T-helper 1 cell treated with Interleukin-12 subunit alpha and Interleukin-12 subunit beta and Interleukin-4 antibody, amounts not matched to agents 30 μg/mL and 1 μg/mL, for 36 hours (primary cell): ENCODE measurements around the gene CCS.
A peak's percentile ranks its signal among the peaks of the same experiment; 100 is the strongest.
"Not testable (repeated sequence)": the region's sequence is repeated elsewhere in the genome, so short reads cannot be mapped to it uniquely, and the experiment has no call there.

Experiments used
- H3K27ac Mint-ChIP-seq: one replicate; pipeline ENCODE4 v1.8.0; 2021; ENCODE audit warnings: mild to moderate bottlenecking, mixed read lengths
- H3K27me3 Mint-ChIP-seq: one replicate; pipeline ENCODE4 v1.8.0; 2021; ENCODE audit warnings: low read depth, mixed read lengths
- H3K36me3 Mint-ChIP-seq: one replicate; pipeline ENCODE4 v1.8.0; 2021; ENCODE audit warnings: low read depth, mixed read lengths
- H3K4me1 Mint-ChIP-seq: one replicate; pipeline ENCODE4 v1.8.0; 2021; ENCODE audit warnings: low read depth, mixed read lengths
- H3K4me3 Mint-ChIP-seq: one replicate; pipeline ENCODE4 v1.8.0; 2021; ENCODE audit warnings: mild to moderate bottlenecking, moderate library complexity, mixed read lengths
- H3K9me3 Mint-ChIP-seq: one replicate; pipeline ENCODE4 v1.8.0; 2021; ENCODE audit warnings: mixed read lengths

Gene CCS

GRCh38 chr11:66568124-66568916 is 24.7 kb upstream of the CCS start, which contains the start of gene CTSF:
Gene CTSF (minus strand): TSS chr11:66568606. CDS start chr11:66568486, 120 bp downstream.
- Mint-ChIP-seq H3K9me3 (no peaks in the 10 kb centered on the region), H3K27ac (no peak within 1 kb of the TSS), H3K4me1 (peaks cover 3% of the 10 kb centered on the region), H3K4me3 (peak within 1 kb of the TSS; percentile 56), H3K27me3 (peaks cover 26% of the 10 kb centered on the region), H3K36me3 (no peaks in the 10 kb centered on the region)

- H3K9me3 Mint-ChIP-seq: no peaks in the 10 kb centered on the region
- no peaks in the 10 kb centered on the region for H3K36me3 Mint-ChIP-seq
- peaks cover 3% of the 10 kb centered on the region for H3K4me1 Mint-ChIP-seq
- no peak overlapping the region for H3K4me3 Mint-ChIP-seq
- H3K27ac Mint-ChIP-seq: no peak overlapping the region
- peaks cover 32% of the 10 kb centered on the region for H3K27me3 Mint-ChIP-seq
Observed at GRCh38 chr11:66569076-66569475, 23.9 kb upstream of the CCS start.

GRCh38 chr11:66570079-66570849 is 22.7 kb upstream of the CCS start:
- no peaks in the 10 kb centered on the region for H3K36me3 Mint-ChIP-seq
- no peaks in the 10 kb centered on the region for H3K9me3 Mint-ChIP-seq
- H3K4me1 Mint-ChIP-seq: peaks cover 3% of the 10 kb centered on the region
- H3K4me3 Mint-ChIP-seq: no peak overlapping the region
- H3K27me3 Mint-ChIP-seq: peaks cover 39% of the 10 kb centered on the region
- H3K27ac Mint-ChIP-seq: no peak overlapping the region

- Mint-ChIP-seq H3K27me3 (peaks cover 39% of the 10 kb centered on the region), H3K4me1 (peaks cover 3% of the 10 kb centered on the region), H3K9me3 (no peaks in the 10 kb centered on the region), H3K36me3 (no peaks in the 10 kb centered on the region), H3K4me3 (no peak overlapping the region), H3K27ac (no peak overlapping the region)
Observed at GRCh38 chr11:66570850-66571180, 22.2 kb upstream of the CCS start.

GRCh38 chr11:66579017-66579606 is 13.9 kb upstream of the CCS start:
- Mint-ChIP-seq H3K4me1 (peaks cover 9% of the 10 kb centered on the region), H3K9me3 (peaks cover 12% of the 10 kb centered on the region)

GRCh38 chr11:66580803-66581202 is 12.2 kb upstream of the CCS start:
- Mint-ChIP-seq H3K36me3 (no peaks in the 10 kb centered on the region), H3K4me1 (peaks cover 9% of the 10 kb centered on the region), H3K27ac (no peak overlapping the region), H3K4me3 (no peak overlapping the region), H3K27me3 (peaks cover 7% of the 10 kb centered on the region), H3K9me3 (peaks cover 12% of the 10 kb centered on the region)

More at GRCh38 chr11:66579017-66579606, 13.9 kb upstream of the CCS start:
- H3K27me3 Mint-ChIP-seq: peaks cover 14% of the 10 kb centered on the region
- H3K36me3 Mint-ChIP-seq: no peaks in the 10 kb centered on the region
- H3K4me3 Mint-ChIP-seq: no peak overlapping the region
- no peak overlapping the region for H3K27ac Mint-ChIP-seq

GRCh38 chr11:66581261-66581660 is 11.7 kb upstream of the CCS start:
- no peak overlapping the region for H3K27ac Mint-ChIP-seq
- no peaks in the 10 kb centered on the region for H3K36me3 Mint-ChIP-seq
- no peak overlapping the region for H3K4me3 Mint-ChIP-seq
- H3K9me3 Mint-ChIP-seq: peaks cover 12% of the 10 kb centered on the region
- peaks cover 9% of the 10 kb centered on the region for H3K4me1 Mint-ChIP-seq
- peaks cover 7% of the 10 kb centered on the region for H3K27me3 Mint-ChIP-seq

GRCh38 chr11:66582565-66583147 is 10.3 kb upstream of the CCS start:
- peaks cover 12% of the 10 kb centered on the region for H3K9me3 Mint-ChIP-seq
- H3K27ac Mint-ChIP-seq, H3K36me3 Mint-ChIP-seq, H3K4me1 Mint-ChIP-seq, H3K4me3 Mint-ChIP-seq, H3K27me3 Mint-ChIP-seq: not testable (repeated sequence)

- not testable (repeated sequence) for H3K36me3 Mint-ChIP-seq, H3K4me3 Mint-ChIP-seq, H3K27ac Mint-ChIP-seq, H3K27me3 Mint-ChIP-seq, H3K4me1 Mint-ChIP-seq
- H3K9me3 Mint-ChIP-seq: peaks cover 12% of the 10 kb centered on the region
Observed at GRCh38 chr11:66585447-66585846, 7.5 kb upstream of the CCS start.

- no peaks in the 10 kb centered on the region for H3K4me1 Mint-ChIP-seq
- no peak overlapping the region for H3K27ac Mint-ChIP-seq
- H3K27me3 Mint-ChIP-seq: no peaks in the 10 kb centered on the region
- no peak overlapping the region for H3K4me3 Mint-ChIP-seq
- H3K36me3 Mint-ChIP-seq: no peaks in the 10 kb centered on the region
- peaks cover 12% of the 10 kb centered on the region for H3K9me3 Mint-ChIP-seq
Observed at GRCh38 chr11:66586136-66586535, 6.8 kb upstream of the CCS start.

- not testable (repeated sequence) for H3K27ac Mint-ChIP-seq, H3K9me3 Mint-ChIP-seq, H3K4me1 Mint-ChIP-seq, H3K4me3 Mint-ChIP-seq, H3K36me3 Mint-ChIP-seq, H3K27me3 Mint-ChIP-seq
Observed at GRCh38 chr11:66589315-66589714, 3.7 kb upstream of the CCS start.

GRCh38 chr11:66589996-66590675 is 2.8 kb upstream of the CCS start:
- Mint-ChIP-seq H3K4me1 (peaks cover 12% of the 10 kb centered on the region), H3K9me3 (no peaks in the 10 kb centered on the region), H3K27ac (no peak overlapping the region), H3K36me3 (peaks cover 2% of the 10 kb centered on the region), H3K27me3 (no peaks in the 10 kb centered on the region), H3K4me3 (no peak overlapping the region)

- peaks cover 18% of the 10 kb centered on the region for H3K4me1 Mint-ChIP-seq
- H3K27ac Mint-ChIP-seq: no peak overlapping the region
- H3K9me3 Mint-ChIP-seq: no peaks in the 10 kb centered on the region
- H3K4me3 Mint-ChIP-seq: no peak overlapping the region
- peaks cover 2% of the 10 kb centered on the region for H3K36me3 Mint-ChIP-seq
- no peaks in the 10 kb centered on the region for H3K27me3 Mint-ChIP-seq
Observed at GRCh38 chr11:66591175-66591574, 1.8 kb upstream of the CCS start.

- H3K4me3 Mint-ChIP-seq: peak overlapping the region; percentile 100
- peaks cover 2% of the 10 kb centered on the region for H3K36me3 Mint-ChIP-seq
- H3K4me1 Mint-ChIP-seq: peaks cover 18% of the 10 kb centered on the region
- no peaks in the 10 kb centered on the region for H3K27me3 Mint-ChIP-seq
- H3K9me3 Mint-ChIP-seq: no peaks in the 10 kb centered on the region
- H3K27ac Mint-ChIP-seq: peak overlapping the region; percentile 98
Observed at GRCh38 chr11:66593303-66593635, 284 bp downstream of the CCS start.
